Endodermal cell (in vitro differentiated cells): ENCODE measurements around the gene DBH. TPM values are rescaled to one million over a fixed set of nuclear protein-coding genes. Genes with fewer than 3 reads are reported as not detected.
A peak's percentile ranks its signal among the peaks of the same experiment; 100 is the strongest.

Experiments used
- DNase-seq: peaks from one replicate; pipeline ENCODE4 v3.0.0-alpha.2; 2017
- H3K27ac ChIP-seq: 2 replicates; pipeline ENCODE4 v1.5.1; 2013; ENCODE audit warnings: mild to moderate bottlenecking, low read depth, low read length, moderate library complexity
- H3K27me3 ChIP-seq: 2 replicates; pipeline ENCODE4 v1.6.1; 2013; ENCODE audit warnings: mild to moderate bottlenecking, low read length, moderate library complexity; ENCODE audit not compliant: insufficient read depth, control insufficient read depth, poor library complexity, severe bottlenecking
- H3K36me3 ChIP-seq: 2 replicates; pipeline ENCODE4 v1.7.0; 2013; ENCODE audit warnings: mild to moderate bottlenecking, low read length, moderate library complexity; ENCODE audit not compliant: control insufficient read depth, insufficient read depth
- H3K4me1 ChIP-seq: one replicate; pipeline ENCODE4 v1.7.0; 2013; ENCODE audit warnings: low read length; ENCODE audit not compliant: control insufficient read depth, insufficient read depth
- H3K4me3 ChIP-seq: 2 replicates; pipeline ENCODE4 v1.5.1; 2013; ENCODE audit warnings: mild to moderate bottlenecking, low read length, moderate library complexity
- H3K9ac ChIP-seq: 2 replicates; pipeline ENCODE4 v1.6.1; 2013; ENCODE audit warnings: mild to moderate bottlenecking, low read length, moderate library complexity; ENCODE audit not compliant: poor library complexity, severe bottlenecking; ENCODE audit errors: extremely low read depth
- H3K9me3 ChIP-seq: 2 replicates; pipeline ENCODE4 v1.6.1; 2013; ENCODE audit warnings: mild to moderate bottlenecking, low read length, moderate library complexity; ENCODE audit not compliant: control insufficient read depth
- H3K27ac Mint-ChIP-seq: 2 replicates; pipeline ENCODE4 v1.8.0; 2020; ENCODE audit warnings: mixed read lengths
- H3K27me3 Mint-ChIP-seq: 2 replicates; pipeline ENCODE4 v1.8.0; 2021; ENCODE audit warnings: mild to moderate bottlenecking, mixed read lengths; ENCODE audit not compliant: insufficient read depth
- H3K36me3 Mint-ChIP-seq: 2 replicates; pipeline ENCODE4 v1.8.0; 2020; ENCODE audit warnings: low read depth, mixed read lengths
- H3K4me1 Mint-ChIP-seq: 2 replicates; pipeline ENCODE4 v1.8.0; 2020; ENCODE audit warnings: mixed read lengths
- H3K4me3 Mint-ChIP-seq: 2 replicates; pipeline ENCODE4 v1.8.0; 2020; ENCODE audit warnings: mild to moderate bottlenecking, moderate library complexity, mixed read lengths
- H3K9me3 Mint-ChIP-seq: 2 replicates; pipeline ENCODE4 v1.8.0; 2020; ENCODE audit warnings: mild to moderate bottlenecking, mixed read lengths
- WGBS, 2 experiments: methylation state at CpG; one replicate each; pipeline versions ENCODE4 v1.1.5 to v1.1.7; 2013; ENCODE audit warnings: missing lambda C conversion rate in 2 of 2, mixed read lengths in 1 of 2; ENCODE audit not compliant: insufficient coverage in 1 of 2, insufficient read length in 1 of 2; 5-methylcytosine and 5-hydroxymethylcytosine counted together
- total RNA-seq, 2 donors: library from RNA; stranded (reverse); fragmentation: NEBNext Ultra II Directional in 1 of 2; extraction: Animal tissue kit (Norgen Biotek cat#: 25700) in 1 of 2; gene quantifications; 2 replicates in 1 of 2; 3 replicates in 1 of 2; pipeline ENCODE4 v1.2.1, GENCODE V29; 2021
- TF ChIP-seq, protein P1 (sequence below): fragments of 200-600 bp; sonication (generic); conservative IDR thresholded peaks from 2 replicates; pipeline ENCODE4 v1.5.0; 2021; ENCODE audit warnings: antibody characterized with exemption, mild to moderate bottlenecking

Gene DBH
- total RNA-seq, 2 donors from 2014 or later = not detected

DNA sequence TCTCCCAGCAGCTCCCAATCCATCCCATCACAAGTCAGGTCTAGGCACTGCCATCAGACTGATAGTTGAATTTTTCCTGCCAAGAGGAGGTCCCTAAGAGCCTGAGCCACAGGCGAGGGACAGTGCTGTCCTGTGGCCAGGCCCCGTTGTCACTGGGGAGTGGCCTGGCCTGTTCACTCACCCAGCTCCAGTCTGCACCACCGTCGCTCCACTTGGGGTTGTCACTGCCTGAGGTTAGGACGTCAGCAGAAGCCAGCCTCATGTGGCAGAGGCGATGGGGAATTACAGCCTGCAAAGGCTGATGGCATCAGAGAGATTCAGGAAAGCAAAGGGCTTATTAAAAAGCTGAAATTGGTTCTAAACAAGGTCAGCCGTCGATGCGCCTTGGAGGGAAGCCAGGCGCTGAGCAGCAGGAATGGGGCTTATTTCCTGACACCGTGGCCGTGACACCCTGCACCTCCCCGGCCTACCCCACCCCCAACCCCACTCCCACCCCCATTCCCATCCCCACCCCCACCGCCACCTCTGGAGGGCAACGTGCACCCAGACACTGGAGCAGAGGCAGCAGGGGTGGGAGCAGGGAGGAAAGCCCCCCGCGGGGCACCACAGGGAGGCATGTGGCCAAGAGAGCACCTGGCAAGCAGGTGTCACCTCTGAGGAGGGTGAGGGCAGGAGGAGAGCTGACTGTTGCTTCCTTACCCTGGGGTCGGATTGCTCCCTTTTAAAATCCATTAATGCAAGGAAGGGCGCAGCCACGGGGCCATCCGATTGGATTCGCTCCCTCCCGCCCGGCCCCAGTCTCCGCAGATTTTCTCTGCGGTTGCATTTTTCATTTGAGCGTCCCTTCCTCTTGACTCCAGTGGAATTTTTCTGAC lies 3.1 kb upstream of the DBH start:
- H3K27me3 ChIP-seq = no peaks in the 10 kb centered on the region
- H3K9me3 ChIP-seq = no peaks in the 10 kb centered on the region
- no peaks in the 10 kb centered on the region for H3K36me3 ChIP-seq
- H3K27ac ChIP-seq = peak overlapping the region; percentile 57
- H3K4me3 Mint-ChIP-seq = no peak overlapping the region
- TF ChIP-seq, protein P1, sequence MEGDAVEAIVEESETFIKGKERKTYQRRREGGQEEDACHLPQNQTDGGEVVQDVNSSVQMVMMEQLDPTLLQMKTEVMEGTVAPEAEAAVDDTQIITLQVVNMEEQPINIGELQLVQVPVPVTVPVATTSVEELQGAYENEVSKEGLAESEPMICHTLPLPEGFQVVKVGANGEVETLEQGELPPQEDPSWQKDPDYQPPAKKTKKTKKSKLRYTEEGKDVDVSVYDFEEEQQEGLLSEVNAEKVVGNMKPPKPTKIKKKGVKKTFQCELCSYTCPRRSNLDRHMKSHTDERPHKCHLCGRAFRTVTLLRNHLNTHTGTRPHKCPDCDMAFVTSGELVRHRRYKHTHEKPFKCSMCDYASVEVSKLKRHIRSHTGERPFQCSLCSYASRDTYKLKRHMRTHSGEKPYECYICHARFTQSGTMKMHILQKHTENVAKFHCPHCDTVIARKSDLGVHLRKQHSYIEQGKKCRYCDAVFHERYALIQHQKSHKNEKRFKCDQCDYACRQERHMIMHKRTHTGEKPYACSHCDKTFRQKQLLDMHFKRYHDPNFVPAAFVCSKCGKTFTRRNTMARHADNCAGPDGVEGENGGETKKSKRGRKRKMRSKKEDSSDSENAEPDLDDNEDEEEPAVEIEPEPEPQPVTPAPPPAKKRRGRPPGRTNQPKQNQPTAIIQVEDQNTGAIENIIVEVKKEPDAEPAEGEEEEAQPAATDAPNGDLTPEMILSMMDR = no peak
- no peaks in the 10 kb centered on the region for H3K9me3 Mint-ChIP-seq
- no peaks in the 10 kb centered on the region for H3K4me1 ChIP-seq
- WGBS, 2 experiments = 86 to 96% methylated on average over 10 to 24 of the region's 27 CpGs
- H3K4me1 Mint-ChIP-seq = peaks cover 2% of the 10 kb centered on the region
- H3K4me3 ChIP-seq = no peak overlapping the region
- H3K9ac ChIP-seq = no peak overlapping the region
- DNase-seq = no peak
- H3K27ac Mint-ChIP-seq = peak overlapping the region; percentile 72
- H3K27me3 Mint-ChIP-seq = no peaks in the 10 kb centered on the region
- no peaks in the 10 kb centered on the region for H3K36me3 Mint-ChIP-seq

- Histone ChIP-seq H3K27ac (peak overlapping the region; percentile 57), H3K4me3 (no peak overlapping the region), H3K9me3 (no peaks in the 10 kb centered on the region), H3K36me3 (no peaks in the 10 kb centered on the region), H3K27me3 (no peaks in the 10 kb centered on the region), H3K4me1 (no peaks in the 10 kb centered on the region), H3K9ac (no peak overlapping the region)
- Mint-ChIP-seq H3K36me3 (no peaks in the 10 kb centered on the region), H3K9me3 (no peaks in the 10 kb centered on the region), H3K4me1 (peaks cover 2% of the 10 kb centered on the region), H3K27ac (no peak overlapping the region), H3K27me3 (no peaks in the 10 kb centered on the region), H3K4me3 (no peak overlapping the region)
- TF ChIP-seq, protein P1 = no peak
- no peak for DNase-seq
- WGBS, 2 experiments = 88 to 89% methylated on average over 5 to 8 of the region's 8 CpGs
Measured at GRCh38 chr9:133633681-133634080, 2.5 kb upstream of the DBH start.

DNA sequence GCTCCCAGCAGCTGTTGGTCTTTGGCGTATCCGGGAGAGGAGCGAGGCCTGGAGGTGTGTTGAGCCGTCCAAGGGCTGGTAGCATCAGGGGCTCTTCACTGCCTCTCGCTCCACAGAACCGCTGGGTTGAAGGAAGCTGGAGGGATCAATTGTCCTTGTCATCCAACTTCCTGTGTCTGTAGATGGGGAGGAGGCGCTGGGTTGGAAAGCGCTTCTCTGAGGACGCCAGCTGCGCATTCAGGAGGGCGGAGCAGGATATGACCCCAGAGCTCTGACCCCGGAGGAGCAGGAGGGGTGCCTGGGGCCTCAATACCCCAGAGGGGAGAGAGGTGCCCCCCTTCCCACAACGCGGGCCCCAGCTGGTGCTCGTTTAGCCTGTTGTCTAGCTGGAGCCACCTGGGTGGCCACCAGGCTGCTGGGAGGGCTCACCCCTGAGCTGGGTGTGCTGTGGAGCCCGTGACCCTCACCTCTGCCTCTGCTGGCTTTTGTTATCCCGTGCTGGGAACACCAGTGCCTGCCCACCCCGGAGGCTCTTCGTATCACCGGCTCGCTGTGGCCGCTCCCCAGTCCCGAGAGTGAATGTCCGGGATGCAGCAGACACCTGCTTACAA lies 2.0 kb upstream of the DBH start:
- H3K27ac Mint-ChIP-seq = no peak overlapping the region
- WGBS, 2 experiments = 75 to 83% methylated on average over 10 to 24 of the region's 24 CpGs
- H3K27ac ChIP-seq = peak overlapping the region; percentile 71

More for the DNA sequence above, 2.0 kb upstream of the DBH start:
- H3K4me3 ChIP-seq = no peak overlapping the region
- H3K36me3 Mint-ChIP-seq = no peaks in the 10 kb centered on the region
- peaks cover 2% of the 10 kb centered on the region for H3K4me1 Mint-ChIP-seq
- H3K4me3 Mint-ChIP-seq = no peak overlapping the region
- H3K36me3 ChIP-seq = no peaks in the 10 kb centered on the region
- H3K9ac ChIP-seq = no peak overlapping the region
- H3K9me3 Mint-ChIP-seq = no peaks in the 10 kb centered on the region
- H3K9me3 ChIP-seq = no peaks in the 10 kb centered on the region
- no peak for DNase-seq
- H3K27me3 ChIP-seq = no peaks in the 10 kb centered on the region
- no peaks in the 10 kb centered on the region for H3K27me3 Mint-ChIP-seq
- H3K4me1 ChIP-seq = no peaks in the 10 kb centered on the region
- TF ChIP-seq, protein P1 = no peak
